CD4-positive, alpha-beta T cell treated with Interleukin-12 subunit alpha and Interleukin-12 subunit beta, for 1 hour (primary cell): ENCODE results near the gene CLMP.
"Not testable (repeated sequence)": the region's sequence is repeated elsewhere in the genome, so short reads cannot be mapped to it uniquely, and the experiment has no call there.

Experiments
- DNase-seq: peaks from one replicate; pipeline ENCODE4 v3.0.0-alpha.2; 2020

CLMP gene

DNA sequence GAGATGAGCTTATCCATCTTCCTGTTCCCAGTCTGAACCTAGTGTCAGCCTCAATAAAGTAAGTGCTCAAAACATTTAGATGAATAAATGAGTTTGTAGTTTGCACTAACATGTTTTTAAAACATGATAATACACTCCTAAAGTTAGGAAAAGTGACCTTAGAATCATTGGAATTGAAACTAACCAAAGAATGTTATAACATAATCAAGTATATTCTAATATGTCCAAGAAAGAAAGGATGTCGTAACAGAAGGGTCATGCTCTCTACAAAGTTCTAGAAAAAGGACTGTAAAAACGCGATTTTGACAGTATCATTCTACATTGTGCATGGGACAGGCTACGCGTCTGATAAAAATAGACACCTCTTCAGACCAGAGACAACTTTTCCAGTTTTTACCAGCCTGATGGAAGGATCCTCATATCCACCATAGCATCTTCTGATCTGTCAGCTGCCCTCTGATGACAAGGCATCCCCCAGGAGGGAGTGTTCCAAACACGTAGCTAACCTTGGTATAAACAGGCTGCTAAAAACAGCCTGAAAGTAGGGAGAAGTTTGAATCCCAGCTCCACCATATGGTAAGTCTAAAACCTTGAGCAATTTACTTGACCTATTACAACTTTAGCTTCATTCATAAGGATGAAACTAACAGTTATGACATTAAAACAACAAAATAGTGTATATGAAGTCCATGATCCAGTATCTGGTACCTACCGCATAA, 30.2 kb downstream of the CLMP start:
- DNase-seq: no peak

GRCh38 chr11:123163621-123164020, 31.4 kb downstream of the CLMP start:
- DNase-seq: no peak

DNA sequence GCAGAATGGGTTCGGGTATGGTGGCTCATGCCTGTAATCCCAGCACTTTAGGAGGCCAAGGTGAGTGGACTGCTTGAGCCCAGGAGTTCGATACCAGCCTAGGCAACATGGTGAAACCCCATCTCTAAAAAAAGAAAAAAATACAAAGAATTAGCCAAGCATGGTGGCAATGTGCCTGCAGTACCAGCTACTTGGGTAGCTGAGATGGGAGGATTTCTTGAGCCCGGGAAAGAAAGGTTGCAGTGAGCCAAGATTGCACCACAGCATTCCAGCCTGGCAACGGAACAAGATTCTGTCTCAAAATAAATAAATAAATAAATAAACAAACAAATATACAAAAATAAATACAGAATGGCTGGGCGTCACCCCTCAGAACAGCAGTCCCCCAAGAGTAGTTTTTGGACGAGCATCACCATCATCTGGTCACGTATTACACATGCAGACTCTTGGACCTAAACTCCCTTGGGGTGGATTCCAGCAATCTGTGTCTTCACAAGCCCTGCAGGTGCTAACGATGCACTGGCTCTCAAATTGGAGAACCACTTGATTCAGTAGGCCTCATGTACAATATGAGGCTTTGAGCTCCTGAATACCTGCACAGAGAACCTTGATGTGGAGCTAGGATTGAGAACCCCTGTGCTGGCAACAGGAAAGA, 33.5 kb downstream of the CLMP start:
- no peak for DNase-seq

GRCh38 chr11:123159183-123159857, 35.7 kb downstream of the CLMP start:
- DNase-seq: no peak

DNA sequence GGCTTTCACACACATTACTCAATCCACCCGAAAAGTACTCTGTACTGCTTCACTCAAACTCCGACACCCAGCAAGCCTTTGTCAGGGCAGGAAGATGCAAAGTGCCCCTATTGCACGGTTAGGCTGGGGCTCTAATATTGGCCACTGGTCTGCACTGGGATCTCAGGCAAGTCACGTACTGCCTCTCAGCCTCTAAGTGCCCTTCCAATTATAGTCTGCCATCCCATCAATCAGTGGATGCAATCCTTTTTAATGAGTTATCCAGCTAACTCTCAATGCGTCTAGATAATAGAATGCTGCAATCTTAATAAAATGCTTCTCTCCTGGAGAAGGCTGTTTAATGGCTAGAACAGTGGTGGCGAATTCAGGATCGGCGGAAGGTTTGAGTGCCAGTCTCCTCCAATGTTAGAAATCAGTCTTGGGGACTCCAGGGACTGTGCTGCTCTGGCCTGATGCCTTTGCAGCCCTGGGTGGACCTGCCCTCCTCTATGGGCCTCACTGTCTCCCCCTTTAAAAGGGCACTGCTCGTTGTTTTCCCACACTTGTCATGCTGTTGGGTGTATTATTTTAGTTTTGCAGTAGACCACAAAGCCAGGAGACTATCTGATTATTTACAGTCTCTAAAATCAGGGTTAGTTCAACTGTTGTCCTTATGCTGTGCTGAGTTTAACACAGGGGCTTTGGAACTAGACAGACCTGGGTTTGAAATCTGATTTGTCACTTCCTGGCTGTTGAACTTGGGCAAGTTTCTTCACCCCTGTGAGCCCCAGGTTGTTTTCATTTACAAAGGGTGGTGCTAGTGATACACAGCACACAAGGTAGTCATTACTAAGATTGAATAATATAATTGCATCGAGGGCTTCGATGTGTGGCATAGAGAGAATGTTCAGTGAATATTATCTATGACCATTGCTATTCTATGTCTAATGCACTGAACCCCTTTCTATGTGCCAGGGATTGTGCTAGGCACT, 36.7 kb downstream of the CLMP start:
- DNase-seq: no peak

DNA sequence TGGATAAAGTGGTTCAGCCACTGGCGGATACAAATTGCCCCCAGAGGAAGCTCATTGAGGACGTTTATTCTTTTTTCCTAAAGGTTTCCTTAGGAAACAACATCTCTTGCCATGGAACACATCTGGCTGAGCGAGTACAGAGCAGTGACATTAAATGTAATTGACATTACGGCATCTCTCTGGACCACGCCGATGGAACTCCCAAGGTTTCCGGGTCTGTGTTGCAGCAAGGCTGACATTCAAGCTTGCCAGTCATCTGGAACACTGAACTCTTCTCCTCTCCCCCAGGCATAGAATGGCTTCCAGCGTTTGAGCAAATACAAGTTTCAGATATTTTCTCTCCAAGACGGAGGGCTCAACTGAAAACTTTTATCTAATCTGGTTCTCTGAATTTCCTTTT, 42.1 kb downstream of the CLMP start:
- no peak for DNase-seq

DNA sequence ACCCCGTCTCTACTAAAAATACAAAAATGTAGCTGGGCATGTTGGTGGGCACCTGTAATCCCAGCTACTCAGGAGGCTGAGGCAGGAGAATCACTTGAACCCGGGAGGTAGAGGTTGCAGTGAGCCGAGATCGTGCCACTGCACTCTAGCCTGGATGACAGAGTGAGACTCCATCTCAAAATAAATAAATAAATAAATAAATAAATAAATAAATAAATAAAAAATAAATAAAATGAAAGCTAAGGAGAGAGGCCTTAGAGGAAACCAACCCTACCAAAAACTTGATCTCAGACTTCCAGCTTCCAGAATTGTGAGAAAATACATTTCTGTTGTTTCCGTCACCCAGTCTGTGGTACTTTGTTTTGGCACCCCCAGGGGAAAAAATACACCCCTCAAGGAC, 42.7 kb downstream of the CLMP start:
- DNase-seq: not testable (repeated sequence)

DNA sequence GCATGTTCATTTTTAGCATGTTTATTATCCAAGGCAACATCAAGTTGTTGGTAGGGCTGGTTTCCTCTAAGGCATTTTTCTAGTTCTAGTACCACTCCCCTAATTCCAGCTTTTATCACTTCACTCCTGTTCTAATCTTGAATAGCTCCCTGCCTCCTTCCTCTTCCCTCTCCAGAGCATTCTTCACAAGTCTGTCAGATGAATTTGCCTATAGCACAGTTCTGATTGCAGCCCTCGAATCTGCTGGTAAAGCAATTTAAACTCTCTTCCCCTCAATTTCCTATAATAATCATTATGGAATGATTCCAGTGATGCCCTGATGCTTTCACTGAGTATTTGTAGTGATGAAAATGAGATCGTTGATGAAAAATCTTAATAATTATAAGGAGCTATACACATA, 43.3 kb downstream of the CLMP start:
- no peak for DNase-seq

DNA sequence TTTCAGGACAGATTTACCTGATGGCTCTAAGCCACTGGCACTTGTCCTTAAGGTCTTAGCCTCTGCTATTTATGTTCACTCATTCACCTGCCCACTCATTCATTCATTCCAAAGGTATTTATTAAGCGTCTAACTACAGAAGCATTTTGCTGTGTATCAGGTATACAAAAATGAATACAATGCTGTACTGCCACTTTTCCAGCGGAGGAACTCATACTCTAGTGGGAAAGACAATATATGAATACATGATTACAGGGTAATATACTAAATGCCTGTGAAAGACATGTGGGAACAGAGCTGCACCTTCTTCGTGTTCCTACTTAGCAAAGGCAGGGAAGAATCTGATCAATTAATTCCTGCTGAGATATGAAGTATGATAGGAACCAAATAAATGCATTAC, 43.7 kb downstream of the CLMP start:
- no peak for DNase-seq

DNA sequence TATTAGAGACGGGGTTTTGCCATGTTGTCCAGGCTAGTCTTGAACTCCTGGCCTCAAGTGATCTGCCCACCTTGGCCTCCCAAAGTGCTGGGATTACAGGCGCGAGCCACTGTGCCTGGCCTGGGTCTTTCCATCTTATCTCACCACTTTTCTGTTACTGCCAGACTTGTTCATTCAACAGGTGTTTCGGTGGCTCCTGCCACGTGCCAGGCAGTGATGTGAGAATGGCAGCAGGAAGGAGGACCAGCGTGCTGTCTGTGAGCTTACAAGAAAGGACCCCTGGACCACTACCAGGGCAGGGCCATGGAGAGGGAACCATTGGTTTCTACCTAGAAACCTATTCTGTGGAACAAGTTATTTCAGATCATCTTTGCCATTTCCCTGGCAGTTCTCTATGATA, 44.2 kb downstream of the CLMP start:
- DNase-seq: no peak

- no peak for DNase-seq
These were observed 46.1 kb downstream of the CLMP start for GRCh38 chr11:123148965-123149364.

- no peak for DNase-seq
These were observed 49.4 kb downstream of the CLMP start for GRCh38 chr11:123145661-123146060.

- DNase-seq: no peak
These were observed 49.8 kb downstream of the CLMP start for GRCh38 chr11:123145220-123145619.

- DNase-seq: no peak
These were observed 50.3 kb downstream of the CLMP start for GRCh38 chr11:123144707-123145106.

DNA sequence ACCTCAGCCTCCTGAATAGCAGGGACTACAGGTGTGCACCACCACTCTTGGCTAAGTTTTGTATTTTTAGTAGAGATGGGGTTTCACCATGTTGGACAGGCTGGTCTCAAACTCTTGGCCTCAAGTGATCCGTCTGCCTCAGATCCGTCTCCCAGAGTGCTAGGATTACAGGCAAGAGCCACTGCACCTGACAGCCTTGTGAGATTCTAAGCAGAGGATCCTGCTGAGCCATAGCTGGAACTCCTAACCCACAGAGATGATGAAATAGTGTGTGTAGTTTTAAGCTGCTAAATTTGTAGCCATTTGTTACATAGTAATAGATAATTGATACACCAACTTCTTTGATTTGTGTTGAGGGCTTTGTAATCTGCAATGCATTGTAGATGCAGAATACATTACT, 51.1 kb downstream of the CLMP start:
- no peak for DNase-seq

DNA sequence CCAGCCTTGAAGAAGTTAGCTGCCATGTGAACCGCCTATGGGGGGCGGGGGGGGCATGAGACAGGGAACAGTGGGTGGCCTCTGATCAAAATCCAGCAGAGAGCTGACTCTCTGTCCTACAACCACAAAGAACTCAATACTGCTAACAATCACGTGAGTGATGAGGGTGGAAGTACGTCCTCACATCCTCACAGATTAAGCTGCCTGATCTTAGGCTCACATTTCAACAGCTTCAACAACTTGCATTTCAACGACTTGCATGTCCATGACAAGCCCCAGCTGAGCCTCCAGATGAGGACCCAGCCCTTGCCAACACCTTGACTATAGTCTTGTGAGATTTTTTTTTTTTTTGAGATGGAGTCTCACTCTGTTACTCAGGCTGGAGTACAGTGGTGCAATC, 51.6 kb downstream of the CLMP start:
- no peak for DNase-seq

DNA sequence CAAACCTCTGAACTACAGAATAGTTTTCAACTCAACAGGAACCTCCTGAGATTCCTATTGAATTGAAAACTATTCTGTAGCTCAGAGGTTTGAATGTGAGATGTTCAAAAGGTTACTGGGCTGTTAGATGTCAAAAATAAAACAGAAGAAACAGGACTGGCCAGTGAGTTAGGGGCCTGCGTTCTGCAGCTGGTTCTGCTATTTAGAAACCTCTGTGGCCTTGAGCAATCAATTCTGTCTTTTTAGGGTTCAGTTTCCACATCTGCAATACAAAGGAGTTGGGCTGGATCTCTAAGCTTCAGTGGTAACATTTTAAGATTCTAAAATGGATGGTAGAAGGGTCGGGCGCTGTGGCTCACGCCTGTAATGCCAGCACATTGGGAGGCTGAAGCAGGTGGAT, 55.8 kb downstream of the CLMP start:
- DNase-seq: no peak

GRCh38 chr11:123137431-123138224, 57.4 kb downstream of the CLMP start:
- no peak for DNase-seq

DNA sequence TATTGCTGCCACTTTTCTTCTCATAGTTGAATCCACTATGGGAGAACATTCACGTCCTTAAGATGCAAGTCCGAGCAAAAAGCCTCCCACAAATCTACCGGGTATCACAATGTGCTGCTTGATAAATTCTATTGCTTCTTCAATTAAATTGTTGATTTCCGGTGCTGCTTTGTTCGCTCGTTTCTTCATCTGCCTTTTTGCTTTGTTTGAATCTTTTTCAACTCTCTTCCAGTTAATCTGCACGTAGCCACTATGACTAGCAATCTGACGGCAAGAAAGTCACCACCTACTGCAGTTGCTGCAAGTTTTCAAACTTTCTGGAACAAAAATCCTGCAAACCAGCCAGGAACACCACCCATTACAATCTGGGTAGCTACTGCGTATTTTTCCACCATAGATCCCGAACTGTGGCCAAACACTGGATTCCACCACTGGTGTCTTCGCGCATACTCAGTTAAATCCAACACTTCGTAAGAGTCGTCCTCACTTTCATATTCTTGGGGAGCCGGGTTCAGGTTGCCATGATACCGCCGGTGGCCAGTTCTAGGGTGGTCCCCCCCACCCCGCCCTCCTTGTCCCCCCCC, 59.1 kb downstream of the CLMP start:
- no peak for DNase-seq

GRCh38 chr11:123132881-123133280, 62.2 kb downstream of the CLMP start:
- no peak for DNase-seq

DNA sequence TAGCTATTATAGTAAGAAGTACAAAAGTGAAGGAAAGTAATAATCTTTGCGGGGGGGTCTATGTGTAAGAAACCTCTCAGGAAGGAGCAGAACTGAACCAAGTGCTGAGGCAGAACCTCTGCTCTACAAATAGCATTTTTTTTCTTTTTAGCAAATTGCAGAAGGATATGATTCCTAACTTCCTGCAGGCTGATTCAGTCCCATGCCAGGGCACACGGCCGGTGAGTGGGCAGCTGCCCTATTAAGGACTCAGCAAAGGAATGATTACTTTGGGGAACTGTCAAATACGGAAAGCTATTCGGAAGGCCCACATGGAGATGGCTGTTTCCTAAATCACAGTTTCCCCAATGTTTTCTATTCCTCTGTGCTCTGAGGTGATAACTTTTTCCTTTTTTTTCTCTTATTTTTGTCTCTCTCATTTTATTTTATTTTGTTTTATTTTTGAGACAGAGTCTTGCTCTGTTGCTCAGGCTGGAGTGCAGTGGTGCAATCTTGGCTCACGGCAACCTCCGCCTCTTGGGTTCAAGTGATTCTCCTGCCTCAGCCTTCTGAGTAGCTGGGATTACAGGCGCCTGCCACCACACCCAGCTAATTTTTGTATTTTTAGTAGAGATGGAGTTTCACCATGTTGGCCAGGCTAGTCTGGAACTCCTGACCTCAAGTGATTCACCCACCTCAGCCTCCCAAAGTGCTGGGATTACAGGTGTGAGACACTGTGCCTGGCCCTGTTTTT, 62.8 kb downstream of the CLMP start:
- not testable (repeated sequence) for DNase-seq
